SH-SY5Y (cell line): ENCODE results near the gene MSX1.

Experiments
- GATA2 ChIP-seq: IDR thresholded peaks from 2 replicates; pipeline ENCODE4 v1.6.1; 2011; ENCODE audit warnings: mild to moderate bottlenecking, low read depth, low read length
- GATA3 ChIP-seq: IDR thresholded peaks from 2 replicates; pipeline ENCODE4 v1.6.1; 2011; ENCODE audit warnings: low read depth, mild to moderate bottlenecking, low read length, moderate library complexity

- TF ChIP-seq GATA2 = peak; percentile 49; the same call in 1 of the 2 replicates
- TF ChIP-seq GATA3 = no peak
Measured at GRCh38 chr4:4856071-4857000, 3.1 kb upstream of the MSX1 start.
